Thyroid gland (tissue), 4 donors: ENCODE data around the gene SBK1. TPM values are rescaled to one million over a fixed set of nuclear protein-coding genes. Genes with fewer than 3 reads are reported as not detected.

ENCODE experiments used
- DNase-seq, 2 donors: peaks; one replicate each; pipeline ENCODE4 v3.0.0-alpha.2; 2019
- H3K27ac ChIP-seq, 3 donors: fragments of 200-600 bp; sonication (generic); 1 replicate in 2 of 3; 2 replicates in 1 of 3; pipeline ENCODE4 v1.5.1; 2016 to 2019; ENCODE audit warnings: mild to moderate bottlenecking in 1 of 3, moderate library complexity in 1 of 3
- H3K27me3 ChIP-seq: fragments of 200-600 bp; sonication (generic); one replicate; pipeline ENCODE4 v1.5.1; 2019
- H3K36me3 ChIP-seq, 2 donors: fragments of 200-600 bp; sonication (generic); one replicate each; pipeline ENCODE4 v1.5.1; 2016 to 2019
- H3K4me1 ChIP-seq, 2 donors: fragments of 200-600 bp; sonication (generic); one replicate each; pipeline ENCODE4 v1.5.1; 2017 to 2019
- H3K4me3 ChIP-seq, 3 donors: fragments of 200-600 bp; sonication (generic); replicated peaks in 1 of 3; 1 replicate in 2 of 3; 2 replicates in 1 of 3; pipeline ENCODE4 v1.5.1; 2016; ENCODE audit warnings: mild to moderate bottlenecking in 1 of 3
- H3K9me3 ChIP-seq: fragments of 200-600 bp; sonication (generic); one replicate; pipeline ENCODE4 v1.5.1; 2017
- POLR2A ChIP-seq, 2 donors: fragments of 450-650 bp; IDR thresholded peaks; one replicate each; pipeline ENCODE4 v1.6.1; 2017; ENCODE audit warnings: antibody characterized with exemption in 2 of 2, mild to moderate bottlenecking in 2 of 2, moderate library complexity in 1 of 2
- WGBS, 2 donors: methylation state at CpG; one replicate each; pipeline ENCODE4 v1.1.5; 2017; 5-methylcytosine and 5-hydroxymethylcytosine counted together
- intact Hi-C: fragments of 100-400 bp; cut with DNase I; formaldehyde crosslinking; loops from one replicate; pipeline ENCODE4 v1.15.1; 2023
- total RNA-seq, 4 donors: library from RNA; depleted of rRNA; stranded (reverse); fragments of >200 nt; gene quantifications; one replicate each; pipeline ENCODE4 v1.2.3, GENCODE V29; 2016
- TF ChIP-seq, protein P1 (sequence below), 6 experiments: fragments of 200-600 bp in 3 of 6; fragments of 450-650 bp in 3 of 6; sonication (generic) in 3 of 6; IDR thresholded peaks; one replicate each; pipeline ENCODE4 v1.5.1; 2016 to 2019; ENCODE audit warnings: antibody characterized with exemption in 6 of 6, mild to moderate bottlenecking in 2 of 6, inconsistent platforms in 1 of 6, moderate library complexity in 1 of 6

The SBK1 gene
- total RNA-seq, 4 donors from 2014 or later = 2.8 to 6.8 (median 4.8) TPM

DNA sequence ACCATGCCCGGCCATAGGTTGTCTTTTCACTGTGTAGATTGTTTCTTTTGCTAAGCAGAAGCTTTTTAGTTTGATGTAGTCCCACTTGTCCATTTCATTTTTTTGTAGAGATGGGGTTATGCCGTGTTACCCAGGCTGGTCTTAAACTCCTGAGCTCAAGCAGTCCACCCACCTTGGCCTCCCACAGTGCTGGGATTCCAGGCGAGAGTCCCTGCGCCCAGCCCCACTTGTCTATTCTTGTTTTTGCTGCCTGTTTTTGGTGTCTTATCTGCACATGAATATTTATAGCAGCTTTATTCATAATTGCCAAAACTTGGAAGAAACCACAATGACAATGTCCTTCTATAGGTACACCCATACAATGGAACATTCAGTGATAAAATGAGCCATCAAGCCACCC lies 18.8 kb upstream of the SBK1 start:
- Histone ChIP-seq H3K27me3 (no peaks in the 10 kb centered on the region), H3K27ac (no peak overlapping the region), H3K4me1 (peaks cover 0 to 9% of the 10 kb centered on the region in 2 donors), H3K4me3 (no peak overlapping the region), H3K36me3 (no peaks in the 10 kb centered on the region), H3K9me3 (no peaks in the 10 kb centered on the region)
- intact Hi-C loops = no loop called here
- WGBS, 2 donors = 82 to 86% methylated on average over 4 of the region's 4 CpGs
- no peak for DNase-seq
- no peak for TF ChIP-seq POLR2A (IDR thresholded peaks at IDR 0.05)
- TF ChIP-seq, protein P1, sequence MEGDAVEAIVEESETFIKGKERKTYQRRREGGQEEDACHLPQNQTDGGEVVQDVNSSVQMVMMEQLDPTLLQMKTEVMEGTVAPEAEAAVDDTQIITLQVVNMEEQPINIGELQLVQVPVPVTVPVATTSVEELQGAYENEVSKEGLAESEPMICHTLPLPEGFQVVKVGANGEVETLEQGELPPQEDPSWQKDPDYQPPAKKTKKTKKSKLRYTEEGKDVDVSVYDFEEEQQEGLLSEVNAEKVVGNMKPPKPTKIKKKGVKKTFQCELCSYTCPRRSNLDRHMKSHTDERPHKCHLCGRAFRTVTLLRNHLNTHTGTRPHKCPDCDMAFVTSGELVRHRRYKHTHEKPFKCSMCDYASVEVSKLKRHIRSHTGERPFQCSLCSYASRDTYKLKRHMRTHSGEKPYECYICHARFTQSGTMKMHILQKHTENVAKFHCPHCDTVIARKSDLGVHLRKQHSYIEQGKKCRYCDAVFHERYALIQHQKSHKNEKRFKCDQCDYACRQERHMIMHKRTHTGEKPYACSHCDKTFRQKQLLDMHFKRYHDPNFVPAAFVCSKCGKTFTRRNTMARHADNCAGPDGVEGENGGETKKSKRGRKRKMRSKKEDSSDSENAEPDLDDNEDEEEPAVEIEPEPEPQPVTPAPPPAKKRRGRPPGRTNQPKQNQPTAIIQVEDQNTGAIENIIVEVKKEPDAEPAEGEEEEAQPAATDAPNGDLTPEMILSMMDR (IDR thresholded peaks at IDR 0.05) = no peak

- intact Hi-C loops = no loop called here
- DNase-seq = no peak
- TF ChIP-seq, protein P1 (IDR thresholded peaks at IDR 0.05) = no peak
- 74 to 85% methylated on average over 5 of the region's 5 CpGs for WGBS, 2 donors
- Histone ChIP-seq H3K27me3 (no peaks in the 10 kb centered on the region), H3K36me3 (no peaks in the 10 kb centered on the region), H3K27ac (no peak overlapping the region), H3K4me1 (peaks cover 0 to 9% of the 10 kb centered on the region in 2 donors), H3K4me3 (no peak overlapping the region), H3K9me3 (no peaks in the 10 kb centered on the region)
Measured at GRCh38 chr16:28274676-28275075, 17.6 kb upstream of the SBK1 start.

DNA sequence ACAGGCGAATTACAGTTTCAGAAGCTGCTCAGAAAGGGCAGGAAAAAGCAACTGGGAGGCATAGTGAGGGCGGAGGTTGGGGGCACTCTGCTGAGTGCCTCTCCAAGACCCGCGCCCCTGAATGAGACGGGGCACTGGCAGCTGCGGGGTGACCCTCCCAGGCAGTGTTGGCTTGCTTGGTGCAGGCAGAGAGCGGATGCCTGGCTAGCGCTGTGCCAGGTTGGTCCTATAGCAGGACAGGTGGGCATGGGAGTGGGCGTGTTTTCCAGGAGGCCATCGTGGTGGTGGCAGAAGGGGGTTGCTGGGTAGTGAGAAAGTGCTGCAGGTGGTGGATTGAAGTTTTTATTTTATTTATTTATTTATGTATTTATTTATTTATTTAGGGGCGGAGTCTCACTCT lies 16.0 kb upstream of the SBK1 start:
- TF ChIP-seq POLR2A (IDR thresholded peaks at IDR 0.05) = no peak
- TF ChIP-seq, protein P1 (IDR thresholded peaks at IDR 0.05) = no peak
- no peaks in the 10 kb centered on the region for H3K27me3 ChIP-seq
- no peaks in the 10 kb centered on the region for H3K9me3 ChIP-seq
- no peak overlapping the region for H3K4me3 ChIP-seq
- intact Hi-C loops = no loop called here
- no peaks in the 10 kb centered on the region for H3K36me3 ChIP-seq
- peaks cover 0 to 9% of the 10 kb centered on the region in 2 donors for H3K4me1 ChIP-seq
- 74 to 79% methylated on average over 11 of the region's 11 CpGs for whole genome bisulfite sequencing, 2 donors
- H3K27ac ChIP-seq = no peak overlapping the region
- no peak for DNase-seq

DNA sequence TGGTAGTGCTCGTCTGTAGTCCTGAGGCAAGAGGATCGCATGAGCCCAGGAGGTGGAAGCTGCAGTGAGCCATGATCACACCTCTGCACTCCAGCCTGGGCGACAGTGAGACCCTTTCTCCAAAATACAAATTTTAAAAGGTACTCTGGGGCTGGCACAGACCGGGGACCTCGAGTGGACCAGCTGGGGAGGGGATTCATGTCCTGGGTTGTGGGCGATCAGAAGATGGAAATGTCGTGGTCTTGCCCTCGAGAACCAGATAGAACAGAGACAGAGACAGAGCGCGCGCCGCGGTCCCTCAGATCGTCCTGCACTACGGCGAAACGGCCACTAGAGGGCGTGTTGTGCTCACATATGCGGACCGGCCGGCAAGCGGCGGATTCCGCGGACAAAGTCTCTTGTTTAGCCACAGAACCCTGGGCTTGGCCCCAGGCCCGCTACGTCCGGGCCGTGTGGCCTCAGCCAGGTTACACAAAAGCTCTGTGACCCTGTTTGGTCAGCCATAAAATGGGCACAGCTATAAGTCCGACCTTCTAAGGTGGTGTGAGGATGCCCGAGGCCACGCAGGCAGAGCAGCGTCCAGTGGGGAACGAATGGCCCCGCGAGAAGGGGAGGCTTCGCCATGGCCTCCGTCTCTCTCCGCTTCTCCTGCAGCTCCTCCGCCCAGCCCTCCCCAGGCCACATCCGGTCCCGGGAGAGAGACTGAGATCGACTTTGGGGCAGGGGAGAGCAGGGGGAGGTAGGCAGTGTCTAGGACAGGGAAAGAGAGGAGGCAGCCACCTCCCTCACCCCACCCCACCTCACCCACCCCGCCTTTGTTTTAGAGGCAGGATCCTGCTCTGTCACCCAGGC lies 14.6 kb upstream of the SBK1 start:
- peaks cover 0 to 9% of the 10 kb centered on the region in 2 donors for H3K4me1 ChIP-seq
- H3K36me3 ChIP-seq = no peaks in the 10 kb centered on the region
- 3 to 4% methylated on average over 29 to 35 of the region's 44 CpGs for whole genome bisulfite sequencing, 2 donors
- H3K27ac ChIP-seq = no peak overlapping the region
- H3K9me3 ChIP-seq = no peaks in the 10 kb centered on the region
- H3K4me3 ChIP-seq = peak overlapping the region in 1 of 3 donors; percentile 9
- TF ChIP-seq, protein P1 (IDR thresholded peaks at IDR 0.05) = peak; percentile 91 to 97 (median 96)
- no peak for TF ChIP-seq POLR2A (IDR thresholded peaks at IDR 0.05)
- DNase-seq = peak; percentile 86 to 87
- H3K27me3 ChIP-seq = no peaks in the 10 kb centered on the region
- intact Hi-C loops = loop anchor here (2.0 kb wide), 1 partner anchor 39 kb away; no protein-coding TSS in a partner anchor

DNA sequence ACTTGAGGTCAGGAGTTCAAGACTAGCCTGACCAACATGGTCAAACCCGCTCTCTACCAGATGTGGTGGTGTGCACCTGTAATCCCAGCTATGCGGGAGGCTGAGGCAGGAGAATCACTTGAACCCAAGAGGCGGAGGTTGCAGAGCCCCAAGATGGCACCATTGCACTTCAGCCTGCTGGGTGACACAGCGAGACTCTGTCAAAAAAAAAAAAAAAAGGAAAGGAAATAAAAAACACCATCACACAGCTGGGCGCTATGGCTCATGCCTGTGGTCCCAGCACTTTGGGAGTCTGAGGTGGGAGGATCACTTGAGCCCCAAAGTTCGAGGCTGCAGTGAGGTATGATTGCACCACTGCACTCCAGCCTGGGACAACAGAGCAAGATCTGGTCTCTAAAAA lies 13.3 kb upstream of the SBK1 start:
- WGBS, 2 donors = 92 to 94% methylated on average over 6 of the region's 6 CpGs
- peaks cover 0 to 9% of the 10 kb centered on the region in 2 donors for H3K4me1 ChIP-seq
- H3K36me3 ChIP-seq = no peaks in the 10 kb centered on the region
- no peaks in the 10 kb centered on the region for H3K27me3 ChIP-seq
- no peak for DNase-seq
- no peak for TF ChIP-seq POLR2A (IDR thresholded peaks at IDR 0.05)
- TF ChIP-seq, protein P1 (IDR thresholded peaks at IDR 0.05) = no peak
- no peak overlapping the region for H3K4me3 ChIP-seq
- no peak overlapping the region for H3K27ac ChIP-seq
- intact Hi-C loops = loop anchor here (2.0 kb wide), 1 partner anchor 38 kb away; no protein-coding TSS in a partner anchor
- no peaks in the 10 kb centered on the region for H3K9me3 ChIP-seq
